Mammary epithelial cell (primary cell): ENCODE measurements around the gene ELF4.

Source experiments
- CTCF ChIP-seq, 2 donors: IDR thresholded peaks in 1 of 2; conservative IDR thresholded peaks in 1 of 2; 2 replicates each; pipeline ENCODE4 v1.5.1; 2011 to 2012; ENCODE audit warnings: inconsistent platforms in 2 of 2, low read length in 2 of 2, mild to moderate bottlenecking in 2 of 2, control low read depth in 1 of 2, low read depth in 1 of 2; ENCODE audit not compliant: insufficient read depth in 1 of 2; ENCODE audit errors: extremely low read depth in 1 of 2
- EZH2 ChIP-seq: IDR thresholded peaks from 2 replicates; pipeline ENCODE4 v1.6.1; 2012; ENCODE audit warnings: low read length, inconsistent platforms, borderline replicate concordance

DNA sequence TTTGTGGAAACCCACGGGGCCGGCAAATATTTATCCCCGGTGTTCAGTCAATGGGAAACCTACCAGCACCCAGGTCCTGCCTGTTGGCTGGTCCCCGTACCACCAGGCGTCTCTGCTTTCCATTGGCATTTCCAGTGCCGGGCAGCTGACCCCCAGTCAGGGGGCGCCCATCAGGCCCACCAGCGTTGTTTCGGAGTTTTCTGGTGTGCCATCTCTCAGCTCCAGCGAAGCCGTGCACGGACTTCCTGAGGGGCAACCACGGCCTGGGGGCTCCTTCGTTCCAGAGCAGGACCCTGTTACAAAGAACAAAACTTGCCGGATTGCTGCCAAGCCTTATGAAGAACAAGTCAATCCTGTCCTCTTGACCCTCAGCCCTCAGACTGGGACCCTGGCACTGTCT is 95.1 kb downstream of the ELF4 start:
- TF ChIP-seq CTCF (conservative IDR thresholded peaks at IDR 0.05 in 1 of 2, IDR thresholded peaks at IDR 0.05 in 1 of 2; ENCODE audit: extremely low read depth in 1 of 2, insufficient read depth in 1 of 2, low read depth in 1 of 2, low read length in 2 of 2), result no peak
- TF ChIP-seq EZH2, result no peak
